ENCODE results near the gene UTP14A.

The UTP14A gene

GRCh38 chrX:129965166-129965565 is 59.2 kb downstream of the UTP14A start:
- TF ChIP-seq CTCF (IDR thresholded peaks at IDR 0.05), result no peak
- Histone ChIP-seq H2AFZ (no peak overlapping the region), H3K9me3 (ENCODE audit: control insufficient read depth, low read length) (no peaks in the 10 kb centered on the region), H3K4me2 (ENCODE audit: low read length) (no peak overlapping the region), H3K4me1 (peaks cover 2% of the 10 kb centered on the region), H3K27me3 (ENCODE audit: control insufficient read depth, insufficient read depth, low read length) (no peaks in the 10 kb centered on the region), H3K36me3 (ENCODE audit: control insufficient read depth, insufficient read depth, low read length) (no peaks in the 10 kb centered on the region), H3K27ac (no peak overlapping the region), H3K9ac (no peak overlapping the region), H3K79me2 (no peaks in the 10 kb centered on the region), H3K4me3 (ENCODE audit: low read depth, low read length) (no peak overlapping the region)

DNA sequence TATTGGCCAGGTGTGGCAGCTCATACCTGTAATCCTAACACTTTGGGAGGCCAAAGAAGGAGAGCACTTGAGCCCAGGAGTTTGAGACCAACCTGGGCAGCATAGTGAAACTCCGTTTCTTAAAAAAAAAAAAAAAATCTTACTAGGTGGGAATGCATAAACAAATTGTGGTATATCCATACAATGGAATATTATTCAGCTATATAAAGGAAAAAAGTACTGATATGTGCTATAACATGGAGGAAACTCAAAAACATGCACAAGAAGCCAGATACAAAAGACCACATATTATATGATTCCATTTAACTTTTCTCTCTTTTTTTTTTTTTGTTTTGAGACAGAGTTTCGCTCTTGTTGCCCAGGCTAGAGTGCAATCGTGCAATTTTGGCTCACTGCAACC is 63.0 kb downstream of the UTP14A start:
- Histone ChIP-seq H3K9me3 (ENCODE audit: control insufficient read depth, low read length) (no peaks in the 10 kb centered on the region), H3K27me3 (ENCODE audit: control insufficient read depth, insufficient read depth, low read length) (no peaks in the 10 kb centered on the region), H3K4me3 (ENCODE audit: low read depth, low read length) (no peak overlapping the region), H3K4me2 (ENCODE audit: low read length) (no peak overlapping the region), H3K27ac (no peak overlapping the region), H2AFZ (no peak overlapping the region), H3K79me2 (no peaks in the 10 kb centered on the region), H3K4me1 (no peaks in the 10 kb centered on the region), H3K9ac (no peak overlapping the region), H3K36me3 (ENCODE audit: control insufficient read depth, insufficient read depth, low read length) (no peaks in the 10 kb centered on the region)
- no peak for TF ChIP-seq CTCF (IDR thresholded peaks at IDR 0.05)

GRCh38 chrX:129976441-129976840 is 70.5 kb downstream of the UTP14A start:
- TF ChIP-seq CTCF (IDR thresholded peaks at IDR 0.05), result no peak
- Histone ChIP-seq H3K4me1 (no peaks in the 10 kb centered on the region), H3K4me3 (ENCODE audit: low read depth, low read length) (no peak overlapping the region)

More at GRCh38 chrX:129976441-129976840, 70.5 kb downstream of the UTP14A start:
- H3K27ac ChIP-seq, result no peak overlapping the region
- H2AFZ ChIP-seq, result no peak overlapping the region
- H3K79me2 ChIP-seq, result no peaks in the 10 kb centered on the region
- no peak overlapping the region for H3K9ac ChIP-seq
- no peaks in the 10 kb centered on the region for H3K36me3 ChIP-seq (ENCODE audit: control insufficient read depth, insufficient read depth, low read length)
- no peaks in the 10 kb centered on the region for H3K27me3 ChIP-seq (ENCODE audit: control insufficient read depth, insufficient read depth, low read length)
- no peaks in the 10 kb centered on the region for H3K9me3 ChIP-seq (ENCODE audit: control insufficient read depth, low read length)
- no peak overlapping the region for H3K4me2 ChIP-seq (ENCODE audit: low read length)

Data from parathyroid adenoma (tissue), 2 donors.